WTC11 (cell line): Measurements from ENCODE around the gene SCNN1B. TPM values are rescaled to one million over a fixed set of nuclear protein-coding genes. Genes with fewer than 3 reads are reported as not detected.

Experiments
- ATAC-seq: fragments of 200-7000 bp; cut with Tn5 transposase; 2 replicates; pipeline ENCODE4 v1.10.0; 2021; ENCODE audit warnings: mild to moderate bottlenecking, moderate library complexity
- CTCF ChIA-PET: fragments of 300-600 bp; sonication (Branson Sonifier 250); formaldehyde crosslinking; loops from one replicate; lab custom pipeline; 2021; ENCODE audit warnings: antibody characterized with exemption; lab: Charles Lee
- POLR2A ChIA-PET: fragments of 350-600 bp; sonication (Branson Sonifier 250); formaldehyde crosslinking; loops from one replicate; lab custom pipeline; 2021; ENCODE audit warnings: antibody characterized with exemption; lab: Charles Lee
- DNase-seq: peaks from one replicate; pipeline ENCODE4 v3.0.0; 2021; ENCODE audit warnings: low spot score
- H3K27ac Mint-ChIP-seq: 2 replicates; pipeline ENCODE4 v1.8.0; 2021; ENCODE audit warnings: mixed read lengths
- H3K27me3 Mint-ChIP-seq: 2 replicates; pipeline ENCODE4 v1.8.0; 2021; ENCODE audit warnings: low read depth, mild to moderate bottlenecking, moderate library complexity, mixed read lengths
- H3K36me3 Mint-ChIP-seq: 2 replicates; pipeline ENCODE4 v1.8.0; 2021; ENCODE audit warnings: mixed read lengths
- H3K4me1 Mint-ChIP-seq: 2 replicates; pipeline ENCODE4 v1.8.0; 2022; ENCODE audit warnings: mixed read lengths
- H3K4me3 Mint-ChIP-seq: 2 replicates; pipeline ENCODE4 v1.8.0; 2021; ENCODE audit warnings: mild to moderate bottlenecking, moderate library complexity, mixed read lengths
- H3K9me3 Mint-ChIP-seq: 2 replicates; pipeline ENCODE4 v1.8.0; 2021; ENCODE audit warnings: mixed read lengths
- ELF4 ChIP-seq: sonication (generic); formaldehyde crosslinking; IDR thresholded peaks from 2 replicates; pipeline ENCODE4 v1.8.1; 2022; ENCODE audit warnings: low read depth, mild to moderate bottlenecking, moderate library complexity, missing genetic modification reagents
- GRHL2 ChIP-seq: fragments of 250-450 bp; sonication (Bioruptor Pico); IDR thresholded peaks from 2 replicates; pipeline ENCODE4 v1.8.0; 2022; ENCODE audit warnings: mild to moderate bottlenecking, moderate library complexity; ENCODE audit not compliant: insufficient replicate concordance, severe bottlenecking
- GTF2I ChIP-seq: fragments of 250-450 bp; sonication (Bioruptor Pico); conservative IDR thresholded peaks from 2 replicates; pipeline ENCODE4 v1.4.0; 2021; ENCODE audit warnings: mild to moderate bottlenecking
- MYBL2 ChIP-seq: sonication (generic); formaldehyde crosslinking; IDR thresholded peaks from 2 replicates; pipeline ENCODE4 v1.8.1; 2023; ENCODE audit warnings: mild to moderate bottlenecking, moderate library complexity, missing genetic modification reagents
- NR3C1 ChIP-seq: sonication (generic); formaldehyde crosslinking; conservative IDR thresholded peaks from 2 replicates; pipeline ENCODE4 v1.8.1; 2023; ENCODE audit warnings: low read depth, mild to moderate bottlenecking, missing genetic modification reagents
- ZNF232 ChIP-seq: sonication (generic); formaldehyde crosslinking; IDR thresholded peaks from 2 replicates; pipeline ENCODE4 v1.8.0; 2022; ENCODE audit warnings: mild to moderate bottlenecking, missing genetic modification reagents
- ZNF263 ChIP-seq: sonication (generic); formaldehyde crosslinking; IDR thresholded peaks from 2 replicates; pipeline ENCODE4 v1.8.1; 2022; ENCODE audit warnings: low read depth, mild to moderate bottlenecking, moderate library complexity, missing genetic modification reagents
- ZNF671 ChIP-seq: fragments of 250-450 bp; sonication (Bioruptor Pico); IDR thresholded peaks from 2 replicates; pipeline ENCODE4 v1.8.0; 2021; ENCODE audit warnings: mild to moderate bottlenecking
- total RNA-seq: library from RNA; stranded (reverse); gene quantifications from 3 replicates; pipeline ENCODE4 v1.2.3, GENCODE V29; 2021
- TF ChIP-seq, protein P1 (sequence below): fragments of 250-450 bp; sonication (Bioruptor Pico); IDR thresholded peaks from 2 replicates; pipeline ENCODE4 v1.9.0; 2021; ENCODE audit warnings: mild to moderate bottlenecking
- TF ChIP-seq, protein P2 (sequence below): sonication (generic); formaldehyde crosslinking; IDR thresholded peaks from 2 replicates; pipeline ENCODE4 v1.8.0; 2023; ENCODE audit warnings: missing genetic modification reagents, mild to moderate bottlenecking, borderline replicate concordance
- TF ChIP-seq, protein P3 (sequence below): sonication (generic); formaldehyde crosslinking; IDR thresholded peaks from 2 replicates; pipeline ENCODE4 v1.8.0; 2022; ENCODE audit warnings: mild to moderate bottlenecking, missing genetic modification reagents
- TF ChIP-seq, protein P4 (sequence below): sonication (generic); formaldehyde crosslinking; IDR thresholded peaks from 2 replicates; pipeline ENCODE4 v1.8.1; 2022; ENCODE audit warnings: low read depth, missing genetic modification reagents, borderline replicate concordance
- TF ChIP-seq, protein P5 (sequence below): fragments of 250-450 bp; sonication (Bioruptor Pico); IDR thresholded peaks from 2 replicates; pipeline ENCODE4 v1.8.0; 2021; ENCODE audit warnings: mild to moderate bottlenecking
- TF ChIP-seq, protein P6 (sequence below): sonication (generic); formaldehyde crosslinking; conservative IDR thresholded peaks from 2 replicates; pipeline ENCODE4 v1.8.1; 2022; ENCODE audit warnings: mild to moderate bottlenecking, missing genetic modification reagents
- TF ChIP-seq, protein P7 (sequence below): sonication (generic); formaldehyde crosslinking; IDR thresholded peaks from 2 replicates; pipeline ENCODE4 v1.8.0; 2022; ENCODE audit warnings: missing genetic modification reagents

SCNN1B gene
- total RNA-seq, 1 experiment from 2014 or later = 4.8 TPM

DNA sequence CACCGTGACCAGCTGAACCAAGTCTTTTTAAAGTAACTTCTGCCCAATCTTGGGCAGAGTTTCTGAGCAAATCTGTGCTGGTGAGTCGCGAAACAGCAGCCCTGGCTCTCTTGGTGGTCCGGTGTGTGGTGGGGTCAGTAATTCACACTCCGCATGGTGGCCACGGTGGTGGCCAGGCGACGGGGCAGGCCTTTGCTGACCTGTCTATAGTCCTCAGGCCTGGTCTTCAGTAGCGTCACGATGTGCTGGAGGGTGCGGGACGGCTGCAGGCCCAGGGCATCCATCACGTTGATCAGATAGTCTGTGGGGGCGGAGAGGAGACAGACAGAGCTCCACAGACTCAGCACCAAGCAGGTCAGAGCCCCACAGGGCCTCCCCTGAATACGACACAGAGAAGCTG is 86.7 kb downstream of the SCNN1B start:
- DNase-seq (no peak), ATAC-seq (no peak)
- POLR2A ChIA-PET = no interaction called here
- TF ChIP-seq ELF4 (no peak), GRHL2 (CRISPR knock-in tag) (no peak), ZNF232 (no peak), GTF2I (CRISPR knock-in tag) (no peak)
- TF ChIP-seq, protein P1, sequence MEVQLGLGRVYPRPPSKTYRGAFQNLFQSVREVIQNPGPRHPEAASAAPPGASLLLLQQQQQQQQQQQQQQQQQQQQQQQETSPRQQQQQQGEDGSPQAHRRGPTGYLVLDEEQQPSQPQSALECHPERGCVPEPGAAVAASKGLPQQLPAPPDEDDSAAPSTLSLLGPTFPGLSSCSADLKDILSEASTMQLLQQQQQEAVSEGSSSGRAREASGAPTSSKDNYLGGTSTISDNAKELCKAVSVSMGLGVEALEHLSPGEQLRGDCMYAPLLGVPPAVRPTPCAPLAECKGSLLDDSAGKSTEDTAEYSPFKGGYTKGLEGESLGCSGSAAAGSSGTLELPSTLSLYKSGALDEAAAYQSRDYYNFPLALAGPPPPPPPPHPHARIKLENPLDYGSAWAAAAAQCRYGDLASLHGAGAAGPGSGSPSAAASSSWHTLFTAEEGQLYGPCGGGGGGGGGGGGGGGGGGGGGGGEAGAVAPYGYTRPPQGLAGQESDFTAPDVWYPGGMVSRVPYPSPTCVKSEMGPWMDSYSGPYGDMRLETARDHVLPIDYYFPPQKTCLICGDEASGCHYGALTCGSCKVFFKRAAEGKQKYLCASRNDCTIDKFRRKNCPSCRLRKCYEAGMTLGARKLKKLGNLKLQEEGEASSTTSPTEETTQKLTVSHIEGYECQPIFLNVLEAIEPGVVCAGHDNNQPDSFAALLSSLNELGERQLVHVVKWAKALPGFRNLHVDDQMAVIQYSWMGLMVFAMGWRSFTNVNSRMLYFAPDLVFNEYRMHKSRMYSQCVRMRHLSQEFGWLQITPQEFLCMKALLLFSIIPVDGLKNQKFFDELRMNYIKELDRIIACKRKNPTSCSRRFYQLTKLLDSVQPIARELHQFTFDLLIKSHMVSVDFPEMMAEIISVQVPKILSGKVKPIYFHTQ (CRISPR knock-in tag) = no peak
- TF ChIP-seq, protein P2, sequence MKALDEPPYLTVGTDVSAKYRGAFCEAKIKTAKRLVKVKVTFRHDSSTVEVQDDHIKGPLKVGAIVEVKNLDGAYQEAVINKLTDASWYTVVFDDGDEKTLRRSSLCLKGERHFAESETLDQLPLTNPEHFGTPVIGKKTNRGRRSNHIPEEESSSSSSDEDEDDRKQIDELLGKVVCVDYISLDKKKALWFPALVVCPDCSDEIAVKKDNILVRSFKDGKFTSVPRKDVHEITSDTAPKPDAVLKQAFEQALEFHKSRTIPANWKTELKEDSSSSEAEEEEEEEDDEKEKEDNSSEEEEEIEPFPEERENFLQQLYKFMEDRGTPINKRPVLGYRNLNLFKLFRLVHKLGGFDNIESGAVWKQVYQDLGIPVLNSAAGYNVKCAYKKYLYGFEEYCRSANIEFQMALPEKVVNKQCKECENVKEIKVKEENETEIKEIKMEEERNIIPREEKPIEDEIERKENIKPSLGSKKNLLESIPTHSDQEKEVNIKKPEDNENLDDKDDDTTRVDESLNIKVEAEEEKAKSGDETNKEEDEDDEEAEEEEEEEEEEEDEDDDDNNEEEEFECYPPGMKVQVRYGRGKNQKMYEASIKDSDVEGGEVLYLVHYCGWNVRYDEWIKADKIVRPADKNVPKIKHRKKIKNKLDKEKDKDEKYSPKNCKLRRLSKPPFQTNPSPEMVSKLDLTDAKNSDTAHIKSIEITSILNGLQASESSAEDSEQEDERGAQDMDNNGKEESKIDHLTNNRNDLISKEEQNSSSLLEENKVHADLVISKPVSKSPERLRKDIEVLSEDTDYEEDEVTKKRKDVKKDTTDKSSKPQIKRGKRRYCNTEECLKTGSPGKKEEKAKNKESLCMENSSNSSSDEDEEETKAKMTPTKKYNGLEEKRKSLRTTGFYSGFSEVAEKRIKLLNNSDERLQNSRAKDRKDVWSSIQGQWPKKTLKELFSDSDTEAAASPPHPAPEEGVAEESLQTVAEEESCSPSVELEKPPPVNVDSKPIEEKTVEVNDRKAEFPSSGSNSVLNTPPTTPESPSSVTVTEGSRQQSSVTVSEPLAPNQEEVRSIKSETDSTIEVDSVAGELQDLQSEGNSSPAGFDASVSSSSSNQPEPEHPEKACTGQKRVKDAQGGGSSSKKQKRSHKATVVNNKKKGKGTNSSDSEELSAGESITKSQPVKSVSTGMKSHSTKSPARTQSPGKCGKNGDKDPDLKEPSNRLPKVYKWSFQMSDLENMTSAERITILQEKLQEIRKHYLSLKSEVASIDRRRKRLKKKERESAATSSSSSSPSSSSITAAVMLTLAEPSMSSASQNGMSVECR = no peak
- TF ChIP-seq, protein P3, sequence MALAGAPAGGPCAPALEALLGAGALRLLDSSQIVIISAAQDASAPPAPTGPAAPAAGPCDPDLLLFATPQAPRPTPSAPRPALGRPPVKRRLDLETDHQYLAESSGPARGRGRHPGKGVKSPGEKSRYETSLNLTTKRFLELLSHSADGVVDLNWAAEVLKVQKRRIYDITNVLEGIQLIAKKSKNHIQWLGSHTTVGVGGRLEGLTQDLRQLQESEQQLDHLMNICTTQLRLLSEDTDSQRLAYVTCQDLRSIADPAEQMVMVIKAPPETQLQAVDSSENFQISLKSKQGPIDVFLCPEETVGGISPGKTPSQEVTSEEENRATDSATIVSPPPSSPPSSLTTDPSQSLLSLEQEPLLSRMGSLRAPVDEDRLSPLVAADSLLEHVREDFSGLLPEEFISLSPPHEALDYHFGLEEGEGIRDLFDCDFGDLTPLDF (CRISPR knock-in tag) = no peak
- TF ChIP-seq, protein P4, sequence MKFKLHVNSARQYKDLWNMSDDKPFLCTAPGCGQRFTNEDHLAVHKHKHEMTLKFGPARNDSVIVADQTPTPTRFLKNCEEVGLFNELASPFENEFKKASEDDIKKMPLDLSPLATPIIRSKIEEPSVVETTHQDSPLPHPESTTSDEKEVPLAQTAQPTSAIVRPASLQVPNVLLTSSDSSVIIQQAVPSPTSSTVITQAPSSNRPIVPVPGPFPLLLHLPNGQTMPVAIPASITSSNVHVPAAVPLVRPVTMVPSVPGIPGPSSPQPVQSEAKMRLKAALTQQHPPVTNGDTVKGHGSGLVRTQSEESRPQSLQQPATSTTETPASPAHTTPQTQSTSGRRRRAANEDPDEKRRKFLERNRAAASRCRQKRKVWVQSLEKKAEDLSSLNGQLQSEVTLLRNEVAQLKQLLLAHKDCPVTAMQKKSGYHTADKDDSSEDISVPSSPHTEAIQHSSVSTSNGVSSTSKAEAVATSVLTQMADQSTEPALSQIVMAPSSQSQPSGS = no peak
- Mint-ChIP-seq H3K4me1 (no peaks in the 10 kb centered on the region), H3K27ac (peak overlapping the region; percentile 32; the same call in 1 of the 2 replicates), H3K27me3 (no peaks in the 10 kb centered on the region), H3K4me3 (no peak overlapping the region), H3K36me3 (peaks cover 23% of the 10 kb centered on the region), H3K9me3 (no peaks in the 10 kb centered on the region)
- CTCF ChIA-PET = interaction anchor here (2.9 kb wide), 1 partner anchor 11 kb away, joined by 11 read pairs; no protein-coding TSS in a partner anchor

DNA sequence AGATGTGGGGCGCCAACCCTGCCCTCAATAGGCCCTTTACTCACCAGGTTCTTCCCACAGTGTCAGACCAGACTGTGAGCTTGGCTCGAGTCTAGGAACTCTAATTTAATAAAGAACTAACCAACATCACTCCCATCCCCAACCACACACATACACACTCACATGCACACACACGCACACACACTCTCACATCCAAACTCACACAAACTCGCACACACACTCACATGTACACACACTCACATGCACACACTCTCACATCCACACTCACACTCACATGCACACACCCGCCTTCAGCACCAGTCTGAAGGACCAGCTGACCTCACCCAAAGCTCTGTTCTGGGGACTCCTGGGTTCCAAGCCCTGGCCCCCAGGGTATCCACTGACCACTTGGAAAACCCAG is 87.1 kb downstream of the SCNN1B start:
- no peaks in the 10 kb centered on the region for H3K4me1 Mint-ChIP-seq
- ChIA-PET CTCF (interaction anchor here (2.9 kb wide), 1 partner anchor 10 kb away, joined by 11 read pairs; no protein-coding TSS in a partner anchor), POLR2A (no interaction called here)
- peaks cover 23% of the 10 kb centered on the region for H3K36me3 Mint-ChIP-seq
- no peak for DNase-seq
- ATAC-seq = no peak
- H3K9me3 Mint-ChIP-seq = no peaks in the 10 kb centered on the region
- no peak overlapping the region for H3K4me3 Mint-ChIP-seq
- H3K27ac Mint-ChIP-seq = peak overlapping the region; percentile 64
- no peaks in the 10 kb centered on the region for H3K27me3 Mint-ChIP-seq
- TF ChIP-seq, protein P5, sequence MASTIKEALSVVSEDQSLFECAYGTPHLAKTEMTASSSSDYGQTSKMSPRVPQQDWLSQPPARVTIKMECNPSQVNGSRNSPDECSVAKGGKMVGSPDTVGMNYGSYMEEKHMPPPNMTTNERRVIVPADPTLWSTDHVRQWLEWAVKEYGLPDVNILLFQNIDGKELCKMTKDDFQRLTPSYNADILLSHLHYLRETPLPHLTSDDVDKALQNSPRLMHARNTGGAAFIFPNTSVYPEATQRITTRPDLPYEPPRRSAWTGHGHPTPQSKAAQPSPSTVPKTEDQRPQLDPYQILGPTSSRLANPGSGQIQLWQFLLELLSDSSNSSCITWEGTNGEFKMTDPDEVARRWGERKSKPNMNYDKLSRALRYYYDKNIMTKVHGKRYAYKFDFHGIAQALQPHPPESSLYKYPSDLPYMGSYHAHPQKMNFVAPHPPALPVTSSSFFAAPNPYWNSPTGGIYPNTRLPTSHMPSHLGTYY (CRISPR knock-in tag) = no peak
- TF ChIP-seq, protein P6, sequence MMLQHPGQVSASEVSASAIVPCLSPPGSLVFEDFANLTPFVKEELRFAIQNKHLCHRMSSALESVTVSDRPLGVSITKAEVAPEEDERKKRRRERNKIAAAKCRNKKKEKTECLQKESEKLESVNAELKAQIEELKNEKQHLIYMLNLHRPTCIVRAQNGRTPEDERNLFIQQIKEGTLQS (CRISPR knock-in tag) = no peak
- TF ChIP-seq MYBL2 (CRISPR knock-in tag) (no peak), ZNF263 (CRISPR knock-in tag) (no peak), ZNF671 (CRISPR knock-in tag) (no peak), NR3C1 (CRISPR knock-in tag) (no peak)
- TF ChIP-seq, protein P1 (CRISPR knock-in tag) = no peak
- TF ChIP-seq, protein P7, sequence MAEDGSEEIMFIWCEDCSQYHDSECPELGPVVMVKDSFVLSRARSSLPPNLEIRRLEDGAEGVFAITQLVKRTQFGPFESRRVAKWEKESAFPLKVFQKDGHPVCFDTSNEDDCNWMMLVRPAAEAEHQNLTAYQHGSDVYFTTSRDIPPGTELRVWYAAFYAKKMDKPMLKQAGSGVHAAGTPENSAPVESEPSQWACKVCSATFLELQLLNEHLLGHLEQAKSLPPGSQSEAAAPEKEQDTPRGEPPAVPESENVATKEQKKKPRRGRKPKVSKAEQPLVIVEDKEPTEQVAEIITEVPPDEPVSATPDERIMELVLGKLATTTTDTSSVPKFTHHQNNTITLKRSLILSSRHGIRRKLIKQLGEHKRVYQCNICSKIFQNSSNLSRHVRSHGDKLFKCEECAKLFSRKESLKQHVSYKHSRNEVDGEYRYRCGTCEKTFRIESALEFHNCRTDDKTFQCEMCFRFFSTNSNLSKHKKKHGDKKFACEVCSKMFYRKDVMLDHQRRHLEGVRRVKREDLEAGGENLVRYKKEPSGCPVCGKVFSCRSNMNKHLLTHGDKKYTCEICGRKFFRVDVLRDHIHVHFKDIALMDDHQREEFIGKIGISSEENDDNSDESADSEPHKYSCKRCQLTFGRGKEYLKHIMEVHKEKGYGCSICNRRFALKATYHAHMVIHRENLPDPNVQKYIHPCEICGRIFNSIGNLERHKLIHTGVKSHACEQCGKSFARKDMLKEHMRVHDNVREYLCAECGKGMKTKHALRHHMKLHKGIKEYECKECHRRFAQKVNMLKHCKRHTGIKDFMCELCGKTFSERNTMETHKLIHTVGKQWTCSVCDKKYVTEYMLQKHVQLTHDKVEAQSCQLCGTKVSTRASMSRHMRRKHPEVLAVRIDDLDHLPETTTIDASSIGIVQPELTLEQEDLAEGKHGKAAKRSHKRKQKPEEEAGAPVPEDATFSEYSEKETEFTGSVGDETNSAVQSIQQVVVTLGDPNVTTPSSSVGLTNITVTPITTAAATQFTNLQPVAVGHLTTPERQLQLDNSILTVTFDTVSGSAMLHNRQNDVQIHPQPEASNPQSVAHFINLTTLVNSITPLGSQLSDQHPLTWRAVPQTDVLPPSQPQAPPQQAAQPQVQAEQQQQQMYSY (CRISPR knock-in tag) = no peak
